HG03108 (cell line): ENCODE results near the gene TAS1R3.

Source experiments
- ATAC-seq: cut with Tn5 transposase; IDR thresholded peaks from one replicate; pipeline ENCODE4 v1.9.1; 2021; ENCODE audit warnings: moderate library complexity; ENCODE audit not compliant: unreplicated experiment

The TAS1R3 gene

GRCh38 chr1:1335792-1336248 lies 4.7 kb downstream of the TAS1R3 start:
- no peak for ATAC-seq

- ATAC-seq = no peak
These were observed 5.4 kb downstream of the TAS1R3 start for GRCh38 chr1:1336446-1336845.

DNA sequence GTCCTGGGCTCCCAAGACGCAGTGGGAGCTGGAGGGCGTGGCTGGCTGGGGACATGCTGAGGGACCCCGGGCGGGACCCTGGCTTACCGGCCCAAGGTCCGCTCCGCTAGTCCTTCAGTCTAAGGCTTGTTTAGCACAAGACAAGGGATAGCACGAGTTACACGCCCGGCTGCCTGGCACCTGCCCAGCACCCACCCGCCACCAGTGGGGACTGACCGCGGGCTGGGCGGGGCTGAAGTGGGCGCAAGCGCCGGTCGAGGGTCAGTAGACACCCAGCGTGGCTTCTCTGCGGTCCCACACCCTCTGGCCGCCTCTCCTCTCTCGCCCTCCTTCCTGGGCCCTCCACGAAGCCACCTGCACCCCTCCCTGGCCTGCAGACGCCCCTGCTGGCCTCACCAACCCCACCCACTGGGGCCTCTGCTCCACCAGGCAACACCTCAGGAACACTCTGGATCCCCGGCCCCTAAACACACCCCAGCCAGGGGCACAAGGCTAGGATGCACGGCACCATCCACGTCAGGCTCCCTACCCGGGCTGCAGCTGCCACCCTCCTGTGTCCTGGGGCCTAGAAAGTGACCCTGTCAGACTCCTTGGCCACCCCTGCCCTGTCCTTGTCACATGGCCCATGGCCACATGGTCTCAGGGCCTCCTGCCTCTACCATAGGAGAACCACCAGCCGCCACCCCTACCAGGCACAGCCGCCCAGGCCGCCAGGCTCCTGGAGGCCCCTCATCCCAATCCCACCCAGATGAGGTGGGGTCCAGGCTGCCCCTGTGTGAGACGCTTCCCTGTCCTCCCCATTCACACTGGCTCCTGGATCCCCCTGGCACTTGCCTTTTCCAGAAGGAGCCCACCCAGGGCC lies 6.1 kb downstream of the TAS1R3 start:
- ATAC-seq = no peak

DNA sequence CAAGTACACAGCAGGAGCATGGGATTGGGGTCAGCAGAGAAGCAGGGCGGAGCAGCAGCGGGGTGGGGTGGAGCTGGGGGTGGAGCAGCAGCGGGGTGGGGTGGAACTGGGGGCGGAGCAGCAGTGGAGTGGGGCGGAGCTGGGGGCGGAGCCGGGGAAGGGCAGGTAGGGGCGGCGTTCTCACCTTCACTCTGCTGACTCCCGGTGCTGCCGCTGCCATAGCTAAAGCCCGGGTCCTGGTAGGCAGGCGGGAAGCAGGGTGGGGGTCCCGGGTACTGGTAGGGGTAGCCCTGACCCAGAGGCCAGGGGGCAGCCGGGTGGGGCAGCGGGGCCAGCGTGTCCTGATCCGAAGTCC lies 6.7 kb downstream of the TAS1R3 start:
- ATAC-seq = no peak

GRCh38 chr1:1338278-1338677 lies 7.2 kb downstream of the TAS1R3 start:
- no peak for ATAC-seq

- ATAC-seq = no peak
These were observed 9.1 kb downstream of the TAS1R3 start for GRCh38 chr1:1340185-1340584.

DNA sequence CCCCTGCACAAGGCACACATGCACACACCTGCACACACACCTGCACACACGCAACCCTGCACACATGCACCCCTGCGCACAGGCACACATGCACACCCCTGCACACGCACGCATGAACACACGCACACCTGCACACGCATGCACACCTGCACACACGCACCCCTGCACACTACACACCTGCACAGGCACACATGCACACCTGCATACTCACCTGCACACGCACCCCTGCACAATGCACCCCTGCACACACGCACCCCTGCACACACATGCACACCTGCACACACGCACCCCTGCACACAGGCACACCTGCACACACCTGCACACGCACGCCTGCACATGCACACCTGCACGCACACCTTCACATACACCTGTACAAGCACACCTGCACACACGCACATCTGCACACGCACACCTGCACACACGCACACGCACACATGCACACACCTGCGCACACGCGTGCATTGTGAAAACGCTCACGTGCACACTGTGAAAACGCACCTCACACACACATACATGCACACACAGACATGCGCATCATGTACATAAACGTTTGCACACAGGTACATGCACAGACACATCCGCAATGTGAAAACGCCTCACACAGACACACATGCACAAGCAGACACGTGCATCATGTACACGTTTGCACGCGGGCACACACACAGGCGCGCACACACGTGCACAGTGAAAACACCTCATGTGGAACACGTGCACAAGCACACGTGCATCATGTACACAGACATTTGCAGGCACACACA lies 9.9 kb downstream of the TAS1R3 start:
- no peak for ATAC-seq

- no peak for ATAC-seq
These were observed 10.5 kb downstream of the TAS1R3 start for GRCh38 chr1:1341549-1342021.

DNA sequence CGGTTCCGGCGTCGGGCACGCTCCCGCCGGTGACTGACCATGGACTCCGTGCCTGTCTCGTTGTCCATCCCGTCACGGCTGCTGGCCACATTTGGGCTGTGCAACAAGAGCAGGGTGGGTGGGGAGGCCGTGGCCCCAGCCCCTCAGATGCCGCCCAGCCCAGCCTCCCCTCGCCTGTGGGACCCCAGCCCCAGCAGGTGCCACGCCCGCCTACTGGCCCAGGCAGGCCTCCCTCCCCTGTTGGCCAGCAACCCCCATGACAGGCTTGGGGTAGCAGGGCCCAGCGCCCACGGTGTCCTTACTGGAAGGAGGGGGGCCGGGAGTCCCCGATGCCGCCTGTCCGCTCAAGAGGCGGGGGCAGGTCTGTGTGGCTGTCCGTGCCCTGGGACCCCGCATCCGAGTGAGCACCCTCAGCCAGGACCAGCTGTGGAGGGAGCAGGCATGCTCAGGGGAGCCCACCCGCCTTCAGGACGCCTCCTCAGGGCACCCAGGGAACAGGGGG lies 11.0 kb downstream of the TAS1R3 start:
- no peak for ATAC-seq

DNA sequence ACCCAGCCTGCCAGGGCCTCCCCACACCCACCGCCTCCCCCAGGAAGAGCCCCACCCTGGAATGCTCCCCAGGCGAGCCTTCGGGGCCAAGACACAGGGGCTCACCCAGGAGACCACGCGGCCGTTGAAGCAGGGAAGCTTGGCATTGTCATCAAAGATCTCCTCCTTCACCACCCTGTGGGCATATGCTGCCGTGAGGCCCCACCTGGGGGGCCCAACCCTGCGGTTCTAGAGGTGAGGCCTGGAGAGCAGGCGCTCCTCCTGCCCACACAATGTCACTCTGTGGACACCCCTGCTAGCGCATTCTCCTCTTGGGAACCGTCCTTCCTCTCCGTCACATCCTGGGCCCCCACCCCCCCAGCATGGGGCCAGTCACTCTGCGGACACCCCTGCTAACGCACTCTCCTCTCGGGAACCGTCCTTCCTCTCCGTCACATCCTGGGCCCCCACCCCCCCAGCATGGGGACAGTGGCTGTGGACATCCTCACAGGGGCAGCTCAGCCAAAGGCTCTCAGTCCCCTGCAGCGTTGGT lies 11.6 kb downstream of the TAS1R3 start:
- no peak for ATAC-seq

GRCh38 chr1:1343811-1344421 lies 12.8 kb downstream of the TAS1R3 start:
- ATAC-seq = no peak

DNA sequence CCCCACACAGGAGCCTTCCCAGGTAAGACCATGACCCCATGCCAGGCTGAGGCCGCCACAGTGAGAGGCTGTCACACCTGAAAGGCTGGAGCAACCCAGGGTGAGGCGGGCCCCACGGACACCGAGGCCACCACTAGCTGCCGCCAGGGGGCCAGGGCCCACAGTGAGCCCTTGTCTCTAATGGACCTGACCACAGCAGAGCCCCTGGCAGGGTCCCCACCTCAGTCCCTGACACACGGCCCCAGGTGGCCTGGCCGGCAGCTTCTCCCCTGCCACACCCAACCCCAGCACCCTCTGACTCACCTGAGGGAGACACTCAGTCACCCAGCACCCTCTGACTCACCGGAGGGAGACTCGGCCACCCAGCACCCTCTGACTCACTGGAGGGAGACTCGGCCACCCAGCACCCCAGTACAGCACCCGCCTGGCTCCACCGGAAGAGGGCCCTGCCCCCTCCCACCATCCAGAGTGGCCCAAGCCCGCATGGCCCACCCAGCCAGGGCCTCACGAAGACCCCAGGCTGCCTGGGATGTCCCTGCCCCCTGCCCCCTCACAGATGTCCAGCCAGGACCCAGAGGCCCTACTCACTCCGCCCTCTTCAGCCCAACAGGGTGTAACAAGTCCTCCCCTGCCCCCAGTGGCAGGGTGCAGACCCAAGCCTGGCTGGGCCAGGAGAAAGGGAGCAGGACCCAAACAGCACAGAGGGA lies 13.7 kb downstream of the TAS1R3 start:
- no peak for ATAC-seq

DNA sequence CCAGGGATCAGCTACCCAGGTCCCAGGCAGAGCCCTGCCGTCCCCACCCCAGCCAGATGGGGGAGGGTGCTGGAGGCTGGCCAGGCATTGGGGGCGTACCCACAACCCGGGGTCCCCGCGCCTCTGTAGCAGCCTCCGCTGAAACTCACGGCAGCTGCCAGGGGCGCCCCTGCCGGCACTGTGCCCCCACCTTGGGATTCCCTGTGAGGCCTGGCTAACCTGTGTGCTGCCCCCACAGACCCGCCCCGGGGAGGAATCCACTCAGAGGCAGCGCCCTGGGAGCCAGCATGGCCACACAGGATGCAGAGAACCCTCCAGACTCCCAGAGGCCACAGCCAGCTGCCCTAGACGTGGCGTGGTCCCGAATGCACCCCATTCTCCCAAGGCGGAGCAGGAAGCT lies 14.3 kb downstream of the TAS1R3 start:
- no peak for ATAC-seq

DNA sequence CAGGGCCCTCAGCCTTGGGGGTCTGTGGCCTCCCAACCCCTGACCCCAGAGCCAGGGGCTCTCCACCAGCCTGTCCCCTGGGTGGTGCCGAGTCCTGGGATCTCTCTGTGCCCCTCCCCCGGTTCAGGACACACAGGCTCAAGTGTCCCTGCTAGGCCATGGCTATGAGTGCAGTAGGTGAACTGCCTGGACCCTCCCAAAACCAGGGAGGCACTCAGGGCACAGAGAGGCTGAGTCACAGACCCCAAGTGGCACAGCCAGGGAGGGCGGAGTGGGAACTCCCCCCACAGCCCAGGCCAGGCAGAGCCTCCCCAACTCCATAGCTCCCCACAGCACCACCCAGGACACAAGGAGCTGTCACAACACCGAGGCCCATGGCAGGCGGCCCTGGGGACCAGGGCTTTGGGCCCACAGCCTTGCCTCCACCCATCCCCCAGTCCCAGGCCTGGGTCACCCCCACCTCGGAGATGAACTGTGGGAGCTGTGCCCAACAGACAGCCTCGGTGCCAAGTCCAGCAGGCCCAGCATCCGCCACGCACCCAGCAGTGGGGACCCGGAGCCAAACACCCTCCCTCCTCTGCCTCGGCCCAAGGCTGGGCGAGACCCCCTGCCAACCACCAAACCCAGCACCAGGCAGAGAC lies 14.9 kb downstream of the TAS1R3 start:
- ATAC-seq = no peak

DNA sequence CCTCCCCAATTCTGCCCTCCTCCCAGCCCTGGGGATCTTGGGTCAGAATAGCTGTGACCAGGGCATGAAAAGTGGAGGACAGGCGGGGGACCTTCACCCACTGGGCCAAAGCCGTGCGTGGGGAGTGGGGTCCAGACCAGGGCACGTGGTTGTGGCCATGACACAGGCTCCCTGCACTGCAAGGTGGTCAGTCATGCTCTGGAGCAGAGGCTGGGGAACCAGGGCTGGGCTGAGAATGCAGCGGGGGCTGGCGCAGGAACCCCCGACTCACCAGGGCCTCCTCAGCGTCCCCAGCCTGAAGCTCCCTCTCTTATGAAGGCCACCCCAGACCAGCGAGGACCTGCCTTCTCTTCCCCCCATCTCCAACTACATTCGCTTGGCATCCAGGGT lies 15.4 kb downstream of the TAS1R3 start:
- no peak for ATAC-seq

- no peak for ATAC-seq
These were observed 16.0 kb downstream of the TAS1R3 start for GRCh38 chr1:1347026-1347595.

GRCh38 chr1:1347663-1348419 lies 16.8 kb downstream of the TAS1R3 start:
- no peak for ATAC-seq

DNA sequence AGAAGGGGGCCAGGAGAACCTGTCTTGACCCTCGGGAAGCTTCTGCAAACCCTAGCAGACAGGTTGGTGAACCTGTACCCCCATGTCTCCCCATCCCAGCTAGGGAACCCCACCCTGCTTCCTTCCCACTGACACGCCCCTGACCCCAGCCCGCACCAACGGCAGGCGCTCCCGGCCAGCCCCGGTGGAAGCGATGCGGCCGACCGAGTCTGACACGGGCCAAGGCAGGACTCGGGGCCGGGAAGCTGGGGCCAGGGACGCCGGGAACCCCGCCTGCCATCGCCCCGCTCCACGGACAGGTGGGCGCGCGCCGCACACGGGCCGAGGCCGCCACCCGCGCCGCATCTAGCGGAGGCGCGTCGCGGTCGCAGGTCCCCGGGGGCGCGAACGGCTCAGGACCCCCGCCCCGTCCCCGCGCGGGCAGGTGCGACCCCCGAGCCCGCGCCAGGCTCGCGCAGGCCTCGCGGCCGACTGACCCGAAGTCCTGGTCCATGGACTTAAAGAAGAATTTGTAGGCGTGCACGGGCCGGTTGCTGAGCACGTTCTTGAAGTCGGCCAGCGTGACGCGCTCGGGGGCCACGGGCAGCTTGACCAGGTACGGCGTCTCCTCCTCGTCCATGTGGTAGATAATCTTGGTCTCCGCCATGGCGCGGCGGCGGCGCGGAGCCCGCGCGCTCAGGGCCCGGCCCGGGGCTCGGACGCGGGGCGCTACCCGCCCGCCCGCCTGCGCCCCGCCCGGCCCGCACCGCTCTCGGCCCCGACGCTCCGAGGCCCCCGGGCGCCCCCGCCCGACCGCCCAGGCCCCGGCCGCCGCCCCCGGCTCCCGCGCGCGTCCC lies 17.6 kb downstream of the TAS1R3 start:
- peak; percentile 25 for ATAC-seq
